H4 (cell line): ENCODE results near the gene ZFP1. TPM values are rescaled to one million over a fixed set of nuclear protein-coding genes. Genes with fewer than 3 reads are reported as not detected.
"Not testable (repeated sequence)": the region's sequence is repeated elsewhere in the genome, so short reads cannot be mapped to it uniquely, and the experiment has no call there.

Experiments
- DNase-seq: peaks from one replicate; pipeline ENCODE4 v3.0.0-alpha.2; 2015; ENCODE audit warnings: low spot score
- total RNA-seq: library from RNA; depleted of rRNA; stranded (reverse); fragments of >200 nt; shearing (Covaris generic); gene quantifications from 2 replicates; pipeline ENCODE4 v1.2.3, GENCODE V29; 2014

The ZFP1 gene
- total RNA-seq, 1 experiment from 2014 or later, result 10.0 TPM

DNA sequence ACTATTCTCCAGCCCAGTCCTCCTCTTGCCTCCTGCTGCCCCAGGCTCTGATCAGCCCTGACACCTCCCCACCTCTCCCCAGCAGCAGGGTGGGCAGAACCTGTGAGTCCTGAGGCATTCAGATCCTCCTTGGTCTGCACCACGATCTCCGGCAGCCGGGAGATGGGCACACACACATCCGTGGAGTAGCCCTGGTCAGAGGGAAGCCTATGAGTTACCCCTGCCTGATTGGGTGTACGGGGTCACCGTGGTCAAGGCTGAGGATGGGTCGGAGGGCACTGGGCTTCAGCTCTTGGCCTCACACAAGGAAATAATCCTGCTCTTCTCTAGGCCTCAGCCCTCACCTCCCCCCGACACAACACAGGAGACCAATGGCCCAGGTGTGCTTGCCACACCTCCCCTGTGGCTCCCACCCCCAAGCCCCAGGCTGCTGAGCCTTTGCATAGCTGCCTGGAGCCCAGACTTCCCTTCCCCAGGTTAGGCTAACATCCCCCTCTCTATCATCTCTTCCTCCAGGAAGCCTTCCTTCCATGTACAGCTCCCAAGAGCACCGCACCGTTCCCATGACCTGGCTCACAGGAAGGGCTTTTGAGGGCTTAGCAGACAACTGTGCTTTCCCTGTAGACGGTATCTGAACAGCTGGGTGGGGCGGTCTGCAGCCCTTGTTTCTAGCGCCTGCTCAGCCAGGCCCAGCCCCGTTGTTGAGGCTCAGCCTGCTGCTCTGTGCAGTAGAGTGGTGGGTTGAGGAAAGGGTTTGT is 35.4 kb upstream of the ZFP1 start:
- no peak for DNase-seq

DNA sequence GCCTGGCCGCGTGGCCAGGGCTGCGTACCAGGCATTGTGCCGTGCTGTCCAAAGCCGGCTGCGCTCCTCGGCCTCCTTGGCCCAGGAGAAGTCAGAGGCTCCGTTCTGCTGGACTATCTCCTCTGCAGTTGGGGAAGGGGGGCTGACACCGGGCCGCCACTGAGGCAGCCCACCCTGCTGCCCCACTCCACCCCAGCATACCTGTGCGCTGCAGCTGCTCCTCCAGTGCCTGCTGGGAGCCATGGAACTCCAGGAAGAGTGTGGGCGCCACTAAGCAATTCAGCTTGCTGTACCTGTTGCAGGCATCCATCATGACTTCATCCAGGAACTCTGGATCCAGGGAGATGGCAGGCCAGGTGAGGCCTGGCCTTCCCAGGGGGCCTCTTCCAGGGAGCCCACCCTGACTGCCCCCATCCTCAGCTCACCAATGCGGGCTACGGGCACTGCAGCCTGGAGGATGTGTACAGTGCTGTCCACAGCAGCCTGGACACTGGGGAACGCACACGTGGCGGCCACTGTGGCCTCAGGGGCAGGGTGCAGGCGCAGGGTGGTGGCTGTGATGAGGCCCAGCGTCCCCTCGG is 34.7 kb upstream of the ZFP1 start:
- DNase-seq, result no peak

DNA sequence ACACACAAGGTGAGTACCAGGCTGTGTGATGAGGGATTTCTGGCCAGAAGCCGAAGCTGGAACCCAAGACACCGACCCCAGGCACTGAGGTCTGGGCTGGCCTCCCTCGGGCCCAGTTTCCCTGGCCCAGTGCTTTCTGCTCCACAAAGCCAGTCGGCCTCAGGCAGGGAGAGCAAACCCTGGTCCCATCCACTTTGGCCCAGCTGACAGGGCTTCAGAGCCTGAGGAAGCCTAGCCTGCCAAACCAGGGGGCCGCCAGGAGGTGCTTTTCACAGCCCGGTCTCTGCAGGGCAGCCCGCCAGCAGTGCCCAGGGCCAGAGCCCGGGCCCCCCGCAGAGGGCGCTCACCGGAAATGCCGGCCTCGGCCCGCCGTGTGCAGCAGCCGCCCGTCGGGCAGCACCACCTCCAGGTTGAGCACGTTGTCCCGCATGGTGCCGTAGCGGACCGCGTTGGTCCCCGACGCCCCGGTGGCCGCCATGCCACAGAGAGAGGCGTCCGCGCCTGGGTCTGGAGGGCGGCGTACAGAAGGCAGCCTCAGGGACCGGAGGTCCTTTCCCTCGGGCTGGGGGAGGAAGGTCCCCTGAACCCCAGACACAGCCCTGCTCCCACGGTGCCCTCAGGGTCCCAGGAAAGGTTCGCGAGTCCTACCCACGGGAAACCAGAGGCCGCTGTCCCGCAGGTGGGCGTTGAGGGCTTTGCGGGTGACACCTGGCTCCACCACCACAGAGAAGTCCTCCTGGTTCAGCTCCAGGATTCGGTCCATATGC is 34.0 kb upstream of the ZFP1 start:
- no peak for DNase-seq

DNA sequence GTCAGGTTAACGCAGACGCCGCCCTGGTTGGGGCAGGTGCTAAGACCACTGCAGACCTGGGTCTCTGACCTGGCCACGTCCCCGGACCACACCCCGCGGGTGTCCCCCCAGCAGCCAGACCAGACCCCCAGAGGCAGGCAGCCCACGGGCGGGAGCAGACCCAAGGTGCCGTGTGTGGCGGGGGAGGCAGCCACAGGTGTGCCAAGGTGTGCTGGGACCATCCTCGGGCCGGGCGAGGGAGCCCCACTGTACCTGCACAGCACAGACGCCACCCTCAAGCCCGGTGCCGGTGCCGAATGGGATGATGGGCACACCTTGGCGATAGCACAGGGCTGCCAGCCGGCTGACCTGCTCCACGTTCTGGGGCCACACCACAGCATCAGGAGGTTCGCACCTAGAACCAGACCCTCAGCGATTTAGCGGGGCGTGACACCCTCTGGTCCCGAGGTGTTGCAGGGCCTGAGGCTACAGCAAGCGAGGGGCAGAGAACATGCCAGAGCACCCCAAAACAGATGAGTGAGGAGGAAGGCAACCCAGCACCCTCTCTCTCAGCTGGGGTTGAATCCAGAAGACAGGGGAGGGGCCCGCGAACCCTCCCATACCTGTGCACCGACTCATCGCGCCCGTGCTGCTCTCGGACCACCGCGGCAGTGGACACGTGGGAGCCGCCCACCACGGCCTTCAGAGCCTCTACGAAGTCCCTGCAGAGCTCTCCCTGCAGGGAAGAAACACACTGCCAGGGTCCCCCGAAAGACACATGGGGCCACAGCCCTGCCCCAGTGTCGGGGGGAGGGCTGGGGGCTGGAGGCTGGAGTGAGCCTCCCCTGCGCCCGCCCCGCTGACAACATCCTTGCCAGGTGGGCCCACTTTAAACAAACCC is 33.1 kb upstream of the ZFP1 start:
- DNase-seq, result no peak

DNA sequence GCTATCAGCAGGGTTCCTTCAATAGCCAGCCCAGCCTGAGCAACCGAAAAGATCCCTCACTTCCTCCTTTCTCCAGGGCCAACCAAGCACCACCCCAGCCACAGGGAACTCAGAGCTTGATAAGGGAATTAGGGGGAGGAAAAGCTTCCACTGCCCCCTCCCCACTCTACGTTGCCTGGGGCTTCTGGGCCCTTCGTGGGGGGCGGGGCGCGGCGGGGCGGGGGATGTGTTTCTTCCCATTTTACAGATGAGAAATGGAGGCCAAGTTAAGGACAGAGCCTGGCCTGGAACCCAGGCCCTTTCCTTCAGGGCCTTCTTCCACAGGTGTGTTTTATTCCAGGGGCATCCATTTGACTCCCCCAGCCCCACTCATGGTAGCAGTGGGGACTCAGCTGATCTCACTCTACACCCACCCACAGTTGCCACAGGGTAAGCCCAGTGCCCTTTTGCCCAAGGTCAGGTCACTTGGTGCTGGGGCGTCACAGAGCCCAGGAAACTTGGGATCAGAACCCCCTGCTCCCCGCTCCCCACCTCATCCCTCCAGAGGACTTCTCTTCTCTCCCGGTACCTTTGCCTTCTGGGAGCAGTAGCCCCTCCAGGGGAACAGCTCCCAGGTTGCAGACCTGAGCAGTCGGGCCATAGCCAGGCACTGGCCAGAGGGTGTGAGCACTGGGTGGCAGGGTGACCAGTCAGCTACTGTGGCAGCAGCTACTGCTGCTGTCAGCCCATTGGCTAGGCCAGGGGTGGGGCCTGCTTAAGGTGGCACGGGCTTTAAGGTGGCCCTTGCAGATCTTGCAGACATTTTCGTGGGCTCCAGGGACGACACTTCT is 32.0 kb upstream of the ZFP1 start, which contains the start of gene LDHD:
TSS of gene LDHD (minus strand) at position 700 of the 830 bp plus-strand sequence. CDS start at position 640, 60 bp downstream.
- DNase-seq, result no peak

DNA sequence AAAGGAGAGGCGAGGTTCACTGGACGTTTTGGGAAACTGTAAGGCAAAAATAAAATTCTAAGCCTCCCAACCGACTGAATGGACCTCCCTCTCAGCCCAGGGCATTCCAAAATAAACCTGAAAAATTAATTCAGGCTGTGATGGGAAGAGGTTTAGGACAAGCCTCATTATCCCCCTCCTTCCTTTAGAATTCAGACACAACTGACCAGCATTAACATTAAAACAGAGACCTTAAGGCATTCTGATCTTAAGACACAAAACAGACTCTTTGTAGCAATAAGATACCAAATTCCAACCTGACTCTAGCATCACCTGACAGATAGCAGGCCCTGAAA is 31.4 kb upstream of the ZFP1 start:
- no peak for DNase-seq

DNA sequence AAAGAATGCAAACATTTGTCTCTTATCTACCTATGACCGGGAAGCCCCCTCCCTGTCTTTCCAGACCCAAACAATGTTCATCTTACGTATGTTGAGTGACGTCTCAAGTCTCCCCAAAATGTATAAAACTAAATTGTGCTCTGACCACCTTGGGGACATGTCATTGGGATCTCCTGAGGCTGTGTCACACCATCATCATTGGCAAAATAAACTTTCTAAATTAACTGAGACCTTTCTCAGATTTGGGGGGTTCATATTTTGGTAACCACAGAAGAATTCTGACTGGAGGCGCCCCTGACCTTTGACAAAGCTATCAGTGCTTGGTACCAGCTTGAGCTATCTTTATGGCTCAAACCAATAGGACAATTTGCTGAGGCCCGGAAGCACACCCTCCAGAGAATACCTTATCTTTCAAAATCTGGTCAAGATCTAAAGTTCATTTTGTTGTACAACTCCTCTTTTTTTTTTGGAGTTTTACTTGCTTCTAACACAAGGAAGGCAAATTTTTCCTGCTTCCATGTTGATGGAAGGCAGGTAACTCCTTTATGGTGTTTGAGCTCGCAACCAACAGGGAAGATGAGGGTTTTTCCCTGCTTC is 29.3 kb upstream of the ZFP1 start:
- DNase-seq, result no peak

DNA sequence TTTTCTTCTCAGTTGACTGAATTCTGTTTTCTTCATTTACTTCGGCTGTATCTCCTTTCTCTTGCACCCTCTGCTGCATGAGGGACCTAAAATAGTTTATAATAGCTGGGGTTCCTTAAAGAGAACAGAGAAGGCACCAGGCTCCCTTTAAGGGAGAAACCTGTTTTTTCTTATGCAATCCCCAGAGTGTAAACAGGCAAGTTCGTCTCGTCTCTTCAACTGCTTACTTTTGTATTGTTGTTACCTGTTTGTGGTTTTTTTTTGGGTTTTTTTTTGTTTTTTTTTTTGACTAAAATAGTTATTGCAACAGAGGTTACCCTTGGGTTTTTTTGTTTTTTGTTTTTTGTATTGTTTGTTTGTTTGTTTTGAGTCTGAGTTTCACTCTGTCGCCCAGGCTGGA is 28.1 kb upstream of the ZFP1 start:
- DNase-seq, result no peak

DNA sequence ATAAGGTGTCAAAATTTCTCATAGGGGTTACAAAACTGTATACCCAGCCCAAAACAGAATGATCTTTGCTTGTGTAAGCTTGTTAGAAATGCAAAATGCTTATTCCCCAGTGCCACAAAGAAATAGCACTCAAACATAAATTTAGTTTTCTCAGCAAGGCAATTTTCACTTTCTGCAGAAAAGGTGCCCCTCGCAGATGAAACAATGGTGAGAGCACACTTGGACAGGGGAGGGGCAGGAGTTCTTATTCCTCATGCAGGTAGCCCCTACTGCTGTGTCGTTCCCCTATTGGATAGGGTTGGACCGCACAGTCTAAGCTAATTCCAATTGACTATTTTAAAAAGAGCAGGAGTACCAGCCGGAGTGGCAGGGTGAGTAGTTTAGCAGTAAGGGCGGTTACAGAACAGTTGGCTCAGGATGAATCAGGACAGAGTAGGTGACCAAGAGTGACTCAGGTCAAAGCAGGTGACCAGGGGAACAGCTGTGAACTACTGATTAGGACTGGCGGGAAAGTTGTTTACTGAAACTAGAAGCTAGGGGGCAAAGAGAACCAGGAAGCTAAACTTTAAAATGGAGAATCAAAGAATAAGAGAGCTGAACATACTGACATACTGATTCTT is 26.3 kb upstream of the ZFP1 start:
- no peak for DNase-seq

DNA sequence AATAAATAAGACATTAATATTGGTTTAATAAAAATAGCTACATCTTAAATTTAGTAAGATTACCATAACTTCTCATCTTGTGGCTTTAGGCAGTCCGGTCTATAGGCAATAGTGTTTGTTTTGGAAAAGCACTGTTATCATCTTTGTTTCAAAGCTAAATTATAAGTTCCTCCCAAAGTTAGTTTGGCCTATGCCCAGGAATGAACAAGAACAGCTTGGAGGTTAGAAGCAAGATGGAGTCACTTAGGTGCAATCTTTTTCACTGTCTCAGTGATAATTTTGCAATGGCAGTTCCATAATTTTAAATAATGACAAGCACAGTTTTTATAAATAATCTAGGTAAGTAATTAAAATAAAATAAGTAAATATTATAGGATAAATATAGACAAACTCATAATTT is 25.7 kb upstream of the ZFP1 start:
- no peak for DNase-seq

DNA sequence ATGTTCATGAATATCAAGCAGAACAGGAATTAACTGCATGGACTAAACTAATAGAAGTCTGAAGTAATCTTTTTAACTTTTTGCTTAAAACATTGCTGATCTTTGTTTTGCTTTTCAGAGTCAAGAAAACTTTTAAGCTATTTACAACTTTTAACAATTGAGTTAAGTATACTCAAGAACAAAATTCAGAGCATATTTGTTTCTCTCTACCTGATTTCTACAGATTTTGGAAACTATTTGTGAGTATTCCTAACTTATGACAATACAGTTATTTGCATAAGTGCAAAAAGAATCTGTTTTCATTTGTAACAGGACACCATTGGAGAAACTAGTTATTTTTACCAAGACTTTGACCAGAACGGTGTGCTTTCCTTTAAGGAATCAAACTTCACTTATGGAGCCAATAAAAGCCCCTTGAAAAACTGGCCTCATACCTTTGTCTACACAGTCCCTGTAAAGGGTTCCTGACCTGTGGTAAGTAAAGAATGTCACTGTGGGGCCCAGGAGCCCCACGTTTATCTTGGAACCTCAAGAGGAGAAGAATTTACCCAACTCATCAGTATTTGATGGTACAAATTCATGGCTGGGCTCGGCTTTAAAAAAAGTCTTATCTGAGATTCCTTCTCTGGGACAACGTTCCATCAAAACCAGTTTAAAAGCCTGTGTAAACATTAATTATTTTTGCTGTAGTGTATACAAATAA is 20.5 kb upstream of the ZFP1 start:
- no peak for DNase-seq

DNA sequence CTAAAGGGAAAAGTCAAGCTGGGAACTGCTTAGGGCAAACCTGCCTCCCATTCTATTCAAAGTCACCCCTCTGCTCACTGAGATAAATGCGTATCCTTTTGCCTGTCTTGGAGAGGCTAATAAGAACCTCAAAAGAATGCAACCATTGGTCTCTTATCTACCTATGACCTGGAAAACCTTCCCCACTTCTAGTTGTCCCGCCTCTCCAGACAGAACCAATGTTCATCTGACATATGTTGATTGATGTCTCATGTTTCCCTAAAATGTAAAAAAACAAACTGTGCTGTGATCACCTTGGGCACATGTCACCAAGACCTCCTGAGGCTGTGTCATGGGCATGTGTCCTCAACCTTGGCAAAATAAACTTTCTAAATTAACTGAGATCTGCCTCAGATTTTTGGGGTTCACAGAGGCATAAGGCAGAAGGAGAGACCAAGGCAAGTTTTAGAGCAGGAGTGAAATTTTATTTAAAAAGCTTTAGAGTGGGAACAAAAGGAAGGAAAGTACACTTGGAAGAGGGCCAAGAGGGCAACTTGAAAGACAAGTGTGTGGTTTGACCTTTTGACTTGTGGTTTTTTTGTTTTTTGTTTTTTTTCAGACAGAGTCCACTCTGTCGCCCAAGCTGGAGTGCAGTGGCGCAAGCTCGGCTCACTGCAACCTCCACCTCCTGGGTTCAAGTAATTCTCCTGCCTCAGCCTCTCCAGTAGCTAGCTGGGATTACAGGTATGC is 18.7 kb upstream of the ZFP1 start:
- not testable (repeated sequence) for DNase-seq

DNA sequence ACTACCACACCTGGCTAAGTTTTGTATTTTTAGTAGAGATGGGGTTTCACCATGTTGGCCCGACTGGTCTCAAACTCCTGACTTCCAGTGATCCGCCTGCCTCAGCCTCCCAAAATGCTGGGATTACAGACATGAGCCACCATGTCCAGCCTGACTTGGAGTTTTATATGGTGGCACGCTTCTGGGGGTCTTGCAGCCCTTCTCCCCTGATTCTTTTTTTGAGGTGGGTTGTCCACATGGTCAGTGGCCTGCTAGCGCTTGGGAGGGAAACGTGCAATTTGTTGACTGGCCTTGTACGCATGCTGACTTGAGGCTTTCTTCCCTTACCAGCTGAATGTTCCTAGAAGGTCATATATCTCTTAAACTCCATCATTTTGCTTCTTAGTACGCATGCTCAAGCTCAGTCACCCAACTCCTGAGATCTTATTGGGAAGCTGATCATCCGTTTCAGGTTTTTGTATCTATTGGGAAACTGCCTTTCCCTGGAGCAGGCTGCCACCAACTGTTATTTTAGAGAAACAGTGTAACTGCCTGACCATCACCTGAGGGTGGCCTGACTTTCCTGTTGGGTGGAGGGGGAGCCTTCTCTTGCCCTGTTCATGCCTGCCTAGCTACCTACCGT is 18.1 kb upstream of the ZFP1 start:
- DNase-seq, result no peak

DNA sequence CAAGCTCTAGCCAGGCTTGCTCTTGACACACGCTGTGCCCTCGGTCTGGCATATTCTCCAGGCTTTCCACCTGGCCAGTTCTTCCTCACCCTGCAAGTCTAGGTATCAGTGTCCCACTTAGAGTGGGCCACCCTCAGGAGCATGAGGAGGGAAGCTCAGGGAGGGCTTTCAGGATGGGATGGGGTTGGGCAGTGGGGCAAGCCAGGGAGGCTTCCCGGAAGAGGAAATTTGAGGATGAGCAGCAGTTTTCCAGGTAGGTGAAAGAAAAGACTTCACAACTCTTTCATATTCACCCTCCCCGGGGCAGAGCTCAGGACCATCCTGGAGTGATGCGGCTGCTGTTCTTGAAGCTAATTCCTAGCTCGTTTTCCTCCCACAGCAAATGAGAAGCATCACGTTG is 17.2 kb upstream of the ZFP1 start:
- DNase-seq, result no peak

DNA sequence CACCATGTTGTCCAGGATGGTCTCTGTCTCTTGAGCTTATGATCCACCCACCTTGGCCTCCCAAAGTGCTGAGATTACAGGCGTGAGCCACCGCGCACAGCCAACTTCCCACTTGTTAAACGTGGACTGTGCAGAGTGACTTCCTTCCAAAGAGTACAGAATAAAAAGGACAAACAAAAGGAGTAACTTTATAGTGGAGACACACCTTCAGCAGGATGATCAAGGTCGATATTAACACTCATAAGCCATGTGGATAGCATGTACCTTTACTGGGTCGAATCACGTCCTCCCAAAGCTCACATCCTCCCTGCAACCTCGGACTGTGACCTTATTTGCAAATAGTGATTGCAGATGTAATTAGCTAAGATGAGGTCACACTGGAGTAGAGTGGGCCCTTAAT is 10.1 kb upstream of the ZFP1 start:
- DNase-seq, result no peak

DNA sequence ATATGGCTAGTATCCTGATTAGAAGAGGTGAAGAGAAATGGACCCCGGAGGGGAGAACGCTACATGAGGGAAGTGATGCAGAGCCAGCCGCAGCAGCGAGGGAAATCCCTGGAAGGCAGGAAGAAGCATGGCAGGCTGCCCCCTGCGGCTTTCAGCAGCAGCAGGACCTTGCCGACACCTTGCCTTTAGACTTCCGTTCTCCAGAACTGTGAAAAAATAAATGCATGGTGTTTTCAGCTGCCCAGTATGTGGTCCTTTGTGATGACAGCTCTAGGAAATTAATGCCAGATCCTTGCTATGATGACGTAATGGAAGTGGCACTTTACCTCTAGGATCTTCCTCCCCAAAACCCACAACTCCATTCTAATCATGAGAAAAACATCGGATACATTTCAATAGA is 9.7 kb upstream of the ZFP1 start:
- no peak for DNase-seq

DNA sequence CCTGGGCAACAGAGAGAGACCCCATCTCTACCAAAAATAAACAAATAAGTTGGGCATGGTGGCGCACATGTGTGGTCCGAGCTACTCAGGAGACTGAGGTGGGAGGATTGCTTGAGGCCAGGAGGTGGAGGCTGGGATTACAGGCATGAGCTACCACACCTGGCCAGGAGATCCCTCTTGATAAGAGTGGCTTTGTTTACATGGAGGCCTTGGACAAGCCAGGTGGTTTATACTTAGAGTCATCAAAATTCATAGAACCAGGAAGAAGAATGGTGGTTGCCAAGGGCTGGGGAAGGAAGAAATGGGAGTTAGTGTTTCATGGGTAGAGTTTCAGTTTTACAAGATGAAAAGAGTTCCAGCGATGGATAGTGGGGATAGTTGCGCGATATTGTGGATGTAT is 8.8 kb upstream of the ZFP1 start:
- DNase-seq, result no peak

DNA sequence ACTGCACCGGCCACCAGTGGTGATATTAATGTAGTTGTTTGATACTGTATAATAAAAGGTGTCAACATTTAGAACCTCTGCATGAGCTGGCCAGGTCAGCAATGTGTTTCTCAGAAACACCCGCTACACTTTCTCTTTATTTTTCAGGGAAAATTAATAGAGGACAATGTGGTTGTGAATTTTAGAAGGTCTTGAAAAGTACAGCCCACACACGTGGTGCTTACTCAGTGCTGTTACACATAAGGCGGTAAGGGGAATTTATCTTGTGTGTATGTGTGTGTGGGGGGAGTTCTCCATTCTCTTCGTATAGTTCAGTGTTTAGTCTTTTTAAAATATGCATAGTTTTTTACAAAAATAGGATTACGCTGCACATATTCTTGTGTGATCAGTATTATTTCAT is 4.4 kb upstream of the ZFP1 start:
- DNase-seq, result no peak

DNA sequence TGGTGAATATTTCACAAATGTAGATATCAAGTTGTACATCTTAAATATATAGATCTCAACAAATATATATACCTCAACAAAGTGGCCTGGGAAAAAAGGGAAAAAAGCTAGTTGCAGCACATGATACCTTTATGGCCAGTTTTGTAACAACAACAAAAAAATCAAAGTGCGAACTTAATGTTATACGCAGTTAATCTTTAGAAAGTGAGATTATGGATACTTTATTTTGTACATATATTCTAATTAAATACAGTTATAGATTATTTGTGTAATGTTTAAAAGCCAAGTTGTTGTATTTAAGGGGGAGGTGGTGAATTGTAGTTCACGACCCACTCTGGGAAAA is 385 bp upstream of the ZFP1 start:
- DNase-seq, result no peak
